Measurements from ENCODE around the gene CHD5.
A peak's percentile ranks its signal among the peaks of the same experiment; 100 is the strongest.

Gene CHD5

DNA sequence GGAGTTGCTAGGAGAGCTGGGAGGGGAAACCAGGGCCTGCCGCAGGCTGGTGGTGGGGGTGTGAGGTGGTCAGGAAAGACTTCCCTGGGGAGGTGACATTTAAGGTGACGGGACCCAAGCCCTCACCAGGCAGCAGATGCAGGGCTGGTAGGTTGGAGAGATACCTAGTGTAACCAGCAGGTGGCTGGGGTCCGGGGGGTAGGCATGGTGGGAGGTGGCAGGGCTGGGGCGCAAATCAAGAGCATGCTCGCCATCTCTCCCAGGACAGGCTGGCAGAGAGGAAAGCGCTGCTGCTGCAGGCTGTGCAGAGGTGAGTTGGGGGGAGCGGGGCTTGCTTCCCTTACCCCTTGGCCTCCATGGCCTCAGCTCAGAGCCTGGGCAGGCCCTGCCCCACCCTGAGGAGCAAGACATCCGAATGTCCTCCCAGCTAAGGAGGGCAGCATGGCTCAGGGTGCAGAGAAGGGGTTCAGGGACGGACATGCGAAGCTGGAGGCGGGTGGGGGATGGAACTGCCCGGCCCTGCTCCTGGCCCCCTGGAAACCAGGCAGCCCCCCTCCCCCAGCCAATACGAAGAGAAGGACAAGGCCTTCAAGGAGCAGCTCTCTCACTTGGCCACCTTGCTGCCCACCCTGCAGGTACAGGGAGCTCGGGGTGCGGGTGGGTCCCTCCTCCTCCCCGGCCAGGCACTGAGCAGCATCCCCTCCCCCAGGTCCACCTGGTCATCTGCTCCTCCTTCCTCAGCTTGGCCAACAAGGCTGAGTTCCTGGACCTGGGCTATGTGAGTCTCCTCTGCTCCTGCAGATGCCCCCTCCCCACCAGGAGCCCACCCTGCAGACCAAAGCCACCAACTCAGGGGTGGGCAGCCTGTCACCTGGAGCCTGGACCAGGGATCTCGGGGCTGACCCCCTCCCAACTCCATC lies 29.8 kb upstream of the CHD5 start:
- Mint-ChIP-seq H3K36me3 (ENCODE audit: low read depth) (peaks cover 19% of the 10 kb centered on the region), H3K4me1 (peaks cover 8% of the 10 kb centered on the region), H3K4me3 (peak overlapping the region; percentile 27 to 63 (median 56)), H3K27me3 (ENCODE audit: low read depth) (peaks cover 9% of the 10 kb centered on the region), H3K9me3 (no peaks in the 10 kb centered on the region), H3K27ac (no peak overlapping the region)
- TF ChIP-seq, protein P1, sequence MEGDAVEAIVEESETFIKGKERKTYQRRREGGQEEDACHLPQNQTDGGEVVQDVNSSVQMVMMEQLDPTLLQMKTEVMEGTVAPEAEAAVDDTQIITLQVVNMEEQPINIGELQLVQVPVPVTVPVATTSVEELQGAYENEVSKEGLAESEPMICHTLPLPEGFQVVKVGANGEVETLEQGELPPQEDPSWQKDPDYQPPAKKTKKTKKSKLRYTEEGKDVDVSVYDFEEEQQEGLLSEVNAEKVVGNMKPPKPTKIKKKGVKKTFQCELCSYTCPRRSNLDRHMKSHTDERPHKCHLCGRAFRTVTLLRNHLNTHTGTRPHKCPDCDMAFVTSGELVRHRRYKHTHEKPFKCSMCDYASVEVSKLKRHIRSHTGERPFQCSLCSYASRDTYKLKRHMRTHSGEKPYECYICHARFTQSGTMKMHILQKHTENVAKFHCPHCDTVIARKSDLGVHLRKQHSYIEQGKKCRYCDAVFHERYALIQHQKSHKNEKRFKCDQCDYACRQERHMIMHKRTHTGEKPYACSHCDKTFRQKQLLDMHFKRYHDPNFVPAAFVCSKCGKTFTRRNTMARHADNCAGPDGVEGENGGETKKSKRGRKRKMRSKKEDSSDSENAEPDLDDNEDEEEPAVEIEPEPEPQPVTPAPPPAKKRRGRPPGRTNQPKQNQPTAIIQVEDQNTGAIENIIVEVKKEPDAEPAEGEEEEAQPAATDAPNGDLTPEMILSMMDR (IDR thresholded peaks at IDR 0.05; ENCODE audit: unreplicated experiment in 3 of 3) = no peak

DNA sequence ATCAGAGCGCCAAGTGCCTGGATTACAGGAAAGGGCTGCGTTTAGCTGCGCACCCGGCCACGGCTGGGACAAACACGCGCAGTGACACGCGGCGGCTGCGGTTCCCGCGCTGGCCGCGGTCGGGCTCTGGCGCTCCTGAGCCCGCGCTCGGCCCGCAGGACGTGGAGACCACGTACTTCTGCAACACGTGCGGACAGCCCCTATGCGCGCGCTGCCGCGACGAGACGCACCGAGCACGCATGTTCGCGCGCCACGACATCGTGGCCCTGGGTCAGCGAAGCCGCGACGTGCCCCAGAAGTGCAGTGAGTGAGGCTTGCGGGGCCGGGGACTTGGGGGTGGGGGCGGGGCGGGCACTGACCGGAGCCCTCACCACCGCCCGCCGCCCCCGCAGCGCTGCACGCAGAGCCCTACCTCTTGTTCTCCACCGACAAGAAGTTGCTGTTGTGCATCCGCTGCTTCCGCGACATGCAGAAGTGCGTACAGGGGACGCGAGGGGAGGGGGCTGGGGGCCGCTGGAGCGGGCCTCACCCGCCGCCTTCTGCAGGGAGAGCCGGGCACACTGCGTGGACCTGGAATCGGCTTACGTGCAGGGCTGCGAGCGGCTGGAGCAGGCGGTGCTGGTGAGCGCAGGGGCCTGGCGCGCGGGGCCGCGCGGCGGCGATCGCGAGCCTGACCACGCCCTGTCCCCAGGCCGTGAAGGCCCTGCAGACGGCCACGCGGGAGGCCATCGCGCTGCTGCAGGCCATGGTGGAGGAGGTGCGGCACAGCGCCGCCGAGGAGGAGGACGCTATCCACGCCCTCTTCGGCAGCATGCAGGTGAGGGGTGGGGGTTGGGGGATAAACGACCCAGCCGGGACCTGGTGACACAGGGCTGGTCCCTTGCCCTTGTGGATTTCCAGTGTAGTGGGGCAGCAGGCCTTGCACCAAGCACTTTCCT lies 28.9 kb upstream of the CHD5 start:
- Mint-ChIP-seq H3K9me3 (no peaks in the 10 kb centered on the region), H3K4me1 (peaks cover 11% of the 10 kb centered on the region), H3K36me3 (ENCODE audit: low read depth) (peaks cover 17% of the 10 kb centered on the region), H3K4me3 (peak overlapping the region; percentile 63 to 67 (median 64)), H3K27me3 (ENCODE audit: low read depth) (peaks cover 9% of the 10 kb centered on the region), H3K27ac (no peak overlapping the region)
- TF ChIP-seq, protein P1 (IDR thresholded peaks at IDR 0.05; ENCODE audit: unreplicated experiment in 3 of 3) = peak; percentile 44 to 62 (median 58)

DNA sequence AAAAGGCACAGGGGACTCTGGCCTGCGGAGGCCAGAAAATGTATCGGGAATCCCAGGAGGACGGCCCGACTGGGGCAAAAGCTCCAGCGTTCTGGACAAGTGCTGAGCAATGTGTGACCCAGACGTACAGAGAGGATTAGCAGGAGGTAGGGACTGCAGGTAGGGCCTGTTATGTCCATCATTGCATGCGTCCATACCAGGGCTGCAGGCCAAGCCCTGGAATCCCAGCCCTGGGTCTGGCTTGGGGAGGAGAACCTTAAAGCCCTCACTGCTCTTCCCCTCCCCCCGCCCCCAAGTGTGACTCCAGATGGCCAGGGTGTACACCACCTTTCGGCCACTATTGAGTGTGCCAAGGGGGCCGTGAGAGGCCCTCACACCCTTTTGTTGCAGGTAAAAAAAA lies 27.8 kb upstream of the CHD5 start:
- TF ChIP-seq, protein P1 (IDR thresholded peaks at IDR 0.05; ENCODE audit: unreplicated experiment in 3 of 3) = no peak
- Mint-ChIP-seq H3K9me3 (no peaks in the 10 kb centered on the region), H3K27ac (no peak overlapping the region), H3K27me3 (ENCODE audit: low read depth) (peaks cover 9% of the 10 kb centered on the region), H3K4me1 (peaks cover 11% of the 10 kb centered on the region), H3K4me3 (peak overlapping the region; percentile 26 to 42 (median 35)), H3K36me3 (ENCODE audit: low read depth) (peaks cover 10% of the 10 kb centered on the region)

DNA sequence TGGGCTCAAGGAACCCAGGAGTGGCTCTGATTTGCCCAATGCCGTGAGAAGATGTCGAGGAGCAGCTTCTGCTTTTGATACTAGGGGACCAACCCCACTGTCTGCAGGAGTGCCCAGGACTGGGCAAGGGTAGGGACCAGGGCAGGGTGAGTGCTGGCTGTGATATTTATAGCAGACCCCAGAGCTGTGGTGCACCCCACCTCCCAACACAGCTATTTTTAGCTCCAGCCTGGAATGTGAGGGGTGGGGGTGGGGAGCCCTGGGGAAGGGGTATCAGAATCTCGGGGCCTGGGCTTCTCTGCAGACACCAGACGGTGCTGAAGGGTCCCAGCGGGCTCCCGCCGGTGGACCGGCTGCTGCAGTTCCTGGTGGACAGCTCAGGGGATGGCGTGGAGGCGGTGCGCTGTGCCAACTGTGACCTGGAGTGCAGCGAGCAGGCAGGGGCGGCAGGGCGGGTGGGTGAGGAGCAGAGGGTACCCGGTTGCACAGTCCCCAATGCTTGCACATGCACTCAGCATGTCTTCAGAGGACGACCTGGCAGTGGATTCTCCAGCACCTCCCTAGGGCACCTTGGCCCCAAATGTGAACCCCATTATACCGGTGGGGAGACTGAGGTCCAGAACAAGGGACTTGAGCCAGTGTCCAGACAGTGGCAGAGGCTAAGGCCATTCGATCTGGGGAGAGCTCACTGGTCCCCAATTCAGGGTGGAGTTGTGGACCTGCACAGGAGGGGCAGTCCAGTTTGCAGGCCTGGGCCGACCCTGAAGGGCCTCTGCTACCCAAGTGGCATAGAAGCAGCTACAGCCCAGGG lies 27.2 kb upstream of the CHD5 start:
- Mint-ChIP-seq H3K4me1 (peaks cover 11% of the 10 kb centered on the region), H3K27ac (peak overlapping the region in 1 of 3 experiments; percentile 86), H3K9me3 (no peaks in the 10 kb centered on the region), H3K36me3 (ENCODE audit: low read depth) (peaks cover 4% of the 10 kb centered on the region), H3K27me3 (ENCODE audit: low read depth) (peaks cover 9% of the 10 kb centered on the region), H3K4me3 (peak overlapping the region; percentile 75 to 85 (median 82))
- TF ChIP-seq, protein P1 (IDR thresholded peaks at IDR 0.05; ENCODE audit: unreplicated experiment in 3 of 3) = no peak

DNA sequence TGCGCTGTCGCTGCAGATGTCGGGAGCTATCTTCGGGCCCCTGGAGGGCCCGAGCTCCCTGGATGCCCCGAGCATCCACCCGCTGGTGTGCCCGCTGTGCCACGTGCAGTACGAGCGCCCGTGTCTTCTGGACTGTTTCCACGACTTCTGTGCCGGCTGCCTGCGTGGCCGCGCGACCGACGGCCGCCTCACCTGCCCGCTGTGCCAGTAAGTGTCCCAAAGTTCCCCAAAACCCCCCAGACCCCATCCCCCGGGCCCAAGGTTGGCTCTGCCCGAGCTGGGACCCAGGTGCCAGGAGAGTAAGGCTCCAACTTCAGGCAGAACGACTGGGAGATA lies 26.4 kb upstream of the CHD5 start:
- no peaks in the 10 kb centered on the region for H3K9me3 Mint-ChIP-seq
- H3K4me3 Mint-ChIP-seq = peak overlapping the region; percentile 75 to 85 (median 82)
- H3K27ac Mint-ChIP-seq = peak overlapping the region in 1 of 3 experiments; percentile 86
- H3K36me3 Mint-ChIP-seq (ENCODE audit: low read depth) = no peaks in the 10 kb centered on the region
- peaks cover 9% of the 10 kb centered on the region for H3K27me3 Mint-ChIP-seq (ENCODE audit: low read depth)
- TF ChIP-seq, protein P1 (IDR thresholded peaks at IDR 0.05; ENCODE audit: unreplicated experiment in 3 of 3) = no peak
- peaks cover 11% of the 10 kb centered on the region for H3K4me1 Mint-ChIP-seq

All from nephron (organoid).